ENCODE results near the gene CLEC16A.

CLEC16A gene

GRCh38 chr16:11057711-11058345 lies 113.5 kb downstream of the CLEC16A start:
- Histone ChIP-seq H3K4me3 (ENCODE audit: low read length) (no peak overlapping the region), H3K36me3 (ENCODE audit: control insufficient read depth, insufficient read depth, low read length) (peaks cover 10% of the 10 kb centered on the region), H3K9me3 (ENCODE audit: control insufficient read depth, low read length) (no peaks in the 10 kb centered on the region), H3K27me3 (ENCODE audit: control insufficient read depth, insufficient read depth, low read length) (no peaks in the 10 kb centered on the region), H3K9ac (ENCODE audit: low read length) (no peak overlapping the region), H3K4me1 (ENCODE audit: control insufficient read depth, insufficient read depth, low read length) (no peaks in the 10 kb centered on the region)

GRCh38 chr16:11058832-11059231 lies 114.5 kb downstream of the CLEC16A start:
- no peak overlapping the region for H3K9ac ChIP-seq (ENCODE audit: low read length)
- peaks cover 10% of the 10 kb centered on the region for H3K36me3 ChIP-seq (ENCODE audit: control insufficient read depth, insufficient read depth, low read length)
- no peak overlapping the region for H3K4me3 ChIP-seq (ENCODE audit: low read length)
- H3K27me3 ChIP-seq (ENCODE audit: control insufficient read depth, insufficient read depth, low read length), result no peaks in the 10 kb centered on the region
- H3K9me3 ChIP-seq (ENCODE audit: control insufficient read depth, low read length), result no peaks in the 10 kb centered on the region
- no peaks in the 10 kb centered on the region for H3K4me1 ChIP-seq (ENCODE audit: control insufficient read depth, insufficient read depth, low read length)

- no peaks in the 10 kb centered on the region for H3K4me1 ChIP-seq (ENCODE audit: control insufficient read depth, insufficient read depth, low read length)
- H3K36me3 ChIP-seq (ENCODE audit: control insufficient read depth, insufficient read depth, low read length), result peaks cover 10% of the 10 kb centered on the region
- no peaks in the 10 kb centered on the region for H3K9me3 ChIP-seq (ENCODE audit: control insufficient read depth, low read length)
- no peak overlapping the region for H3K9ac ChIP-seq (ENCODE audit: low read length)
- H3K4me3 ChIP-seq (ENCODE audit: low read length), result no peak overlapping the region
- H3K27me3 ChIP-seq (ENCODE audit: control insufficient read depth, insufficient read depth, low read length), result no peaks in the 10 kb centered on the region
These were observed 115.2 kb downstream of the CLEC16A start for GRCh38 chr16:11059588-11059987.

GRCh38 chr16:11060364-11060763 lies 116.0 kb downstream of the CLEC16A start:
- no peak overlapping the region for H3K9ac ChIP-seq (ENCODE audit: low read length)
- H3K36me3 ChIP-seq (ENCODE audit: control insufficient read depth, insufficient read depth, low read length), result peaks cover 10% of the 10 kb centered on the region
- no peaks in the 10 kb centered on the region for H3K27me3 ChIP-seq (ENCODE audit: control insufficient read depth, insufficient read depth, low read length)
- no peak overlapping the region for H3K4me3 ChIP-seq (ENCODE audit: low read length)
- no peaks in the 10 kb centered on the region for H3K4me1 ChIP-seq (ENCODE audit: control insufficient read depth, insufficient read depth, low read length)
- no peaks in the 10 kb centered on the region for H3K9me3 ChIP-seq (ENCODE audit: control insufficient read depth, low read length)

GRCh38 chr16:11060842-11061241 lies 116.5 kb downstream of the CLEC16A start:
- Histone ChIP-seq H3K9me3 (ENCODE audit: control insufficient read depth, low read length) (no peaks in the 10 kb centered on the region), H3K36me3 (ENCODE audit: control insufficient read depth, insufficient read depth, low read length) (peaks cover 10% of the 10 kb centered on the region), H3K4me3 (ENCODE audit: low read length) (no peak overlapping the region), H3K27me3 (ENCODE audit: control insufficient read depth, insufficient read depth, low read length) (no peaks in the 10 kb centered on the region), H3K9ac (ENCODE audit: low read length) (no peak overlapping the region), H3K4me1 (ENCODE audit: control insufficient read depth, insufficient read depth, low read length) (no peaks in the 10 kb centered on the region)

- Histone ChIP-seq H3K9me3 (ENCODE audit: control insufficient read depth, low read length) (no peaks in the 10 kb centered on the region), H3K4me1 (ENCODE audit: control insufficient read depth, insufficient read depth, low read length) (no peaks in the 10 kb centered on the region), H3K4me3 (ENCODE audit: low read length) (no peak overlapping the region), H3K36me3 (ENCODE audit: control insufficient read depth, insufficient read depth, low read length) (peaks cover 10% of the 10 kb centered on the region), H3K9ac (ENCODE audit: low read length) (no peak overlapping the region), H3K27me3 (ENCODE audit: control insufficient read depth, insufficient read depth, low read length) (no peaks in the 10 kb centered on the region)
These were observed 117.4 kb downstream of the CLEC16A start for GRCh38 chr16:11061629-11062270.

- Histone ChIP-seq H3K9ac (ENCODE audit: low read length) (no peak overlapping the region), H3K27me3 (ENCODE audit: control insufficient read depth, insufficient read depth, low read length) (no peaks in the 10 kb centered on the region), H3K4me1 (ENCODE audit: control insufficient read depth, insufficient read depth, low read length) (no peaks in the 10 kb centered on the region), H3K36me3 (ENCODE audit: control insufficient read depth, insufficient read depth, low read length) (peaks cover 10% of the 10 kb centered on the region), H3K4me3 (ENCODE audit: low read length) (no peak overlapping the region), H3K9me3 (ENCODE audit: control insufficient read depth, low read length) (no peaks in the 10 kb centered on the region)
These were observed 119.3 kb downstream of the CLEC16A start for GRCh38 chr16:11063448-11064201.

- H3K27me3 ChIP-seq (ENCODE audit: control insufficient read depth, insufficient read depth, low read length), result no peaks in the 10 kb centered on the region
- no peak overlapping the region for H3K9ac ChIP-seq (ENCODE audit: low read length)
- peaks cover 10% of the 10 kb centered on the region for H3K36me3 ChIP-seq (ENCODE audit: control insufficient read depth, insufficient read depth, low read length)
- no peaks in the 10 kb centered on the region for H3K9me3 ChIP-seq (ENCODE audit: control insufficient read depth, low read length)
- no peak overlapping the region for H3K4me3 ChIP-seq (ENCODE audit: low read length)
- no peaks in the 10 kb centered on the region for H3K4me1 ChIP-seq (ENCODE audit: control insufficient read depth, insufficient read depth, low read length)
These were observed 119.8 kb downstream of the CLEC16A start for GRCh38 chr16:11064202-11064540.

GRCh38 chr16:11064851-11065250 lies 120.5 kb downstream of the CLEC16A start:
- Histone ChIP-seq H3K27me3 (ENCODE audit: control insufficient read depth, insufficient read depth, low read length) (no peaks in the 10 kb centered on the region), H3K4me1 (ENCODE audit: control insufficient read depth, insufficient read depth, low read length) (no peaks in the 10 kb centered on the region), H3K9ac (ENCODE audit: low read length) (no peak overlapping the region), H3K9me3 (ENCODE audit: control insufficient read depth, low read length) (no peaks in the 10 kb centered on the region), H3K4me3 (ENCODE audit: low read length) (no peak overlapping the region), H3K36me3 (ENCODE audit: control insufficient read depth, insufficient read depth, low read length) (peaks cover 10% of the 10 kb centered on the region)

GRCh38 chr16:11066261-11066870 lies 122.0 kb downstream of the CLEC16A start:
- Histone ChIP-seq H3K36me3 (ENCODE audit: control insufficient read depth, insufficient read depth, low read length) (peaks cover 6% of the 10 kb centered on the region), H3K9me3 (ENCODE audit: control insufficient read depth, low read length) (no peaks in the 10 kb centered on the region), H3K9ac (ENCODE audit: low read length) (no peak overlapping the region), H3K4me3 (ENCODE audit: low read length) (no peak overlapping the region), H3K27me3 (ENCODE audit: control insufficient read depth, insufficient read depth, low read length) (no peaks in the 10 kb centered on the region), H3K4me1 (ENCODE audit: control insufficient read depth, insufficient read depth, low read length) (no peaks in the 10 kb centered on the region)

- Histone ChIP-seq H3K4me1 (ENCODE audit: control insufficient read depth, insufficient read depth, low read length) (no peaks in the 10 kb centered on the region), H3K9me3 (ENCODE audit: control insufficient read depth, low read length) (no peaks in the 10 kb centered on the region), H3K4me3 (ENCODE audit: low read length) (no peak overlapping the region), H3K27me3 (ENCODE audit: control insufficient read depth, insufficient read depth, low read length) (no peaks in the 10 kb centered on the region), H3K36me3 (ENCODE audit: control insufficient read depth, insufficient read depth, low read length) (no peaks in the 10 kb centered on the region), H3K9ac (ENCODE audit: low read length) (no peak overlapping the region)
These were observed 122.9 kb downstream of the CLEC16A start for GRCh38 chr16:11067266-11067665.

GRCh38 chr16:11067697-11068141 lies 123.4 kb downstream of the CLEC16A start:
- H3K4me3 ChIP-seq (ENCODE audit: low read length), result no peak overlapping the region
- no peaks in the 10 kb centered on the region for H3K27me3 ChIP-seq (ENCODE audit: control insufficient read depth, insufficient read depth, low read length)
- H3K9me3 ChIP-seq (ENCODE audit: control insufficient read depth, low read length), result no peaks in the 10 kb centered on the region
- no peaks in the 10 kb centered on the region for H3K4me1 ChIP-seq (ENCODE audit: control insufficient read depth, insufficient read depth, low read length)
- no peak overlapping the region for H3K9ac ChIP-seq (ENCODE audit: low read length)
- no peaks in the 10 kb centered on the region for H3K36me3 ChIP-seq (ENCODE audit: control insufficient read depth, insufficient read depth, low read length)

Data from mucosa of stomach (tissue), 1 donor.